GM19395 (cell line): ENCODE results near the gene IL6ST.

Experiments
- ATAC-seq: cut with Tn5 transposase; IDR thresholded peaks from one replicate; pipeline ENCODE4 v1.9.1; 2021; ENCODE audit warnings: mild to moderate bottlenecking, moderate library complexity; ENCODE audit not compliant: unreplicated experiment

IL6ST gene

DNA sequence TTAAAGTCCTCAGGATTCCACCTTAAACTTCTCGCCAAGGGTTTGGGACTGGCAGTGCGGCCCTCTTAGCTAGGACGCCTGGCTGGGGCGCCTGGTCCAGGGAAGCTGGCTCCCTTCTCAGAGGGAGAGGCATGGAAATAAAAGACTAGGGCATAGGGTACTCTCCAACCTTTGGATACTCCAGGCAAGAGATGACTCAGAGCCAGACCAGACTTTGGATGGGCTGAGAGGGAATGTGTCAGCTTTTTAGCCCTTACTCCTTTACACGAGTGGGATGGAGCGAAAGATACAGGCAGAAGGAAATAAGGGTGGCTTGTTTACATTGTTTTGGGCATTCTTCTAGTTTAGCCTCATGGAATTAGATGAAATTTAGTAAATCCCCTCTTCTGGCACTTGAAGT lies 95.4 kb downstream of the IL6ST start:
- no peak for ATAC-seq

DNA sequence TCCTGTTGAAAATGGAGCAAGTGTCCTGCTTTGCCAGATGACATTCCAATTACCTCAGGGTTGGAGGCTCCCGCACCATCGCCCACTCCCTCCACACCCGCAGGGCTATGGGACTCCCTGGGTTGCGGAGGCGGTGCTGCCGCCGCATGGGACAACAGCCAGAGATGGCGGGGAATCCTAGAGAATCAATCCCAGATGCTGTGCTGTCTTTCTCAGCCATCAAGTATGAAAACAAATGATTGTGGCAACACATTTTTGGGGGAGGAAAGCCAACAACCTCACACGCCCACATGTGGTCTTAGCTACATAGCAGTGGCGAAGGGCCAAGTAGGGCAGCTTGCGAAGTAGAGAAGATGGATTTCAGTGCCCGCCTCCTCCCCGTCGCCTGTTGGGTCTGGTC lies 96.9 kb downstream of the IL6ST start:
- ATAC-seq, result no peak

DNA sequence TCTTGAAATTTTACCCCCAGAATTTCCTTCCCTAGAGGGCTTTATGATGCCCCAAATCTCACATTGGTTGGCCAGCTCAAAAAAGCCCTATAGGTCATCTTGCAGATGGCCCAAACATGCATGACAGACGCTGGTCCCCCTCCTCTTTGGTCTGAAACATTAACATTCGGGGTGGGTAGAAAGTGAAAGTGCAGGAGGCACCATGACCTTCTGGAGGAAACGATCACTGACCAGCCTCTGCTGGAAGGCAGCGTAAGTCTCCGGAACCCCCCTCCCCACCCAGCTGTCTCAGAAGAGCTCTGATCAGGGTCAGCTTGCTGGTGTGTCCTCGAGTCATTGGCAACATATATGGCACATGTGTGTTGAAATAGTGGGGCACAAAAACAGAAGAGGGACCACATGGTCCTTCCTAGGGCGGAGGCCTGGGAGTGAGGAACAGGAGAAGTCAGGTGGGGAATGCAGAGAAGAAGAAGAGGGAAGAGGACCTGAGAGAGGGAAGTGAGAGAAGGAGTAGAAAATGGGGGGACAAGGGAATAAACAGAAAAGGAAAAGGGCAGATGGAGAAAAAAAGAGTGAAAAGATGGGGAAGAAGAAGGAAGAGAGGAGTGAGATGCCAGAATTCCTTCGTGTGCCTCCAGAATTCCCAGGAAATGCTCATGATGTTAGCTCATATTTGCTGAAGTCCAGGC lies 97.4 kb downstream of the IL6ST start:
- ATAC-seq, result no peak

DNA sequence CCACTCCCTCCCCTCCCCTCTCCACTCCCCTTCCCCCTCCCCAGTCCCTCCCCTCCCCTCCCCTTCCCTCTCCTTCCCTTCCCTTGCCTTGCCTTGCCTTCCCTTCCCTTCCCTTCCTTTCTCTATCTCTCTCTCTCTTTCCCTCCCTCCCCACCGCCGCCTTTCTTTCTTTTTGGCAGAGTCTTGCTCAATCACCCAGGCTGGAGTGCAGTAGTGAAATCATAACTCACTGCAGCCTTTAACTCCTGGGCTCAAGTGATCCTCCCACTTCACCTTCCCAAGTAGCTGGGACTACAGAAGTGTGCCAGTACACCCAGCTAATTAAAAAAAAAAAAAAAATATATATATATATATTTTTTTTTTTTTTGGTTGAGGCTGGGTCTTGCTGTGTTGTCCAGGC lies 98.1 kb downstream of the IL6ST start:
- ATAC-seq, result no peak

DNA sequence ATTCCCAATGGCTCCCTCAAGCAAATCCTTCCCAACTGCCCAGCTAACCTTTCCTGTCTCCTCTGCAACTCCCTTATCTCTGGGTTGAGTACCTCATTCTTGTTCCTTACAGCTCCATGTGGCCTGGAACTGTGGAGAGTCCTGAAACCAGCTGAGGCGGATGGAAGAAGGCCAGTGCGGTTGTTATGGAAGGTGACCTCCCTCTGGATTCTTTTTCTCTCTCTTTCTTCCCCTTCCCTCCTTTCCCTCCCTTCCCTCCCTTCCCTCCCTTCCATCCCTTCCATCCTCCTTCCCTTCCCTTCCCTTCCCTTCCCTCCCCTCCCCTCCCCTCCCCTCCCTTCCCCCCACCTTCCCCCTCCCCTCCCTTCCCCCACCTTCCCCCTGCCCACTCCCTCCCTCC lies 98.5 kb downstream of the IL6ST start:
- no peak for ATAC-seq

DNA sequence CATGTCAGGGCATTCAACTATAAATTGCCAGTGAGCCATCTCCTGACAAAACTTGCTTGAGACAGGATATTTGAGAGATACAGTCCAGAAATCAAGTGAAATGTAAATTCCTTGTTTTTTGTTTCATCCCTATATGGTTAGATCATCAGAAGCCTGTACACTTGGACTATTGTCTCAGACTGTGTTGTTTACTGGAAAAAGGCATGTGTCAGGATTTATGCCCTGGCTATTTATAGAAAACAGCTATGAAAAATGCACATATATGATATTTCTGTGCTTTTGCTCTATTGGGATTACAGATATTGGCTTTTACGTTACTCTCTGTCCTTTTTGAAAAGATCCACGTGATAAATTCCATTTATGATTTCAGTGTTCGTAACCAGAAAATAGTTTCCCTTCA lies 99.4 kb downstream of the IL6ST start:
- no peak for ATAC-seq

DNA sequence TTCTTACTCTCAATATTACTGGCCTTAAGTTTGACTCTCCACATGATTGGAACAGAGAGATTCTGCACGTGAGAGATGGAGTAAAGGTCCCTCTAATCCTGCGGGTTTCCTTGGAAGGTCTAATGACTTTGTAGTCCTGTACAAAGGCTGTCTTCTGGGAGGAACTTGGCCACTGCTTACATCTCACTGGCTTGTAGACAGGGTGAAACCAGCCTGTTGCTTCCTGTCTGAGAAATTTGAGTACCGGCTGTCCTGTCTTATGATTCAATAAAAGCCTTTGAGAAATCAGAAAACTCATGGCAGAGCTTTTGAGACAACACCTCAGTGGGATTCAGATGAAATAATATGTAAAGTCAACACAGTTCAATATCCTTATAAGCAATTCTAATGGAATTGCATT lies 100.6 kb downstream of the IL6ST start:
- no peak for ATAC-seq

DNA sequence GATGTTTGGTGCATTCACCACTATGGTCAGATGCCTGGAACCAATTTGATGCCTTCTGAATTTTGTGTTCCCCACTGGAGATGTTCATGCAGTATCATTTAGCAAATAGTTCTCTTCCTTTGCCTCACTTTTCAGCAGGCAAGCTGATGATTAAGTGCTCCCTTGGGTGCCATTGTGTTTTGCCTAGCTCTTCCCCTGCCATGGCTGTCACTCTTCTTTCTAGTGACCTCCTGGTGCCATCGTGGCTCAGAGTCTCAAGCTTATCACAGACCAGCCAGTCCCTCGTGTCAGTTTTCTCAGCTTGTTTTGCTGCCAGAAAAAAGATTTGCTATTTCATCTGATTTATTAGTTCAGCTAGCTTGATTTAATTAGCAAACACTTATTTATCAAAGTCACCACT lies 102.3 kb downstream of the IL6ST start:
- ATAC-seq, result no peak

DNA sequence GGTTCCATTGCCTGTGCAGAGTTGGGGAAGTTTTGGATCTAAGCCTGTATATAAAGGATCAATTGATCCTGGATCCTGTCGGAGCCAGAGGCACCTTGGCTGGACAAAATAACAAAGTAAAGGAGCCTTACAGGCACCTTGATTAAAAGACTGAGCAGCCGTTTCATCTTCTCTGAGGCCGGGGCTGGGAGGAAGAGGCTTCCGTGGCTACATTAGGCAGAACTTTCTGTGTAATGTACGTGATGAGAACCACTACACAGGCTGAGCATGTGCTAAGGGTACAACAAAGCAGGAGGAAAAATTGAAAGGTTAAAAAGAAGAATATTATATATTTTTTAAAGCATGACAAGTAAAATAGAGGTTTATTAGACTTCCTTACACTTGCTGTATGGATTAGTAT lies 106.6 kb downstream of the IL6ST start:
- no peak for ATAC-seq

DNA sequence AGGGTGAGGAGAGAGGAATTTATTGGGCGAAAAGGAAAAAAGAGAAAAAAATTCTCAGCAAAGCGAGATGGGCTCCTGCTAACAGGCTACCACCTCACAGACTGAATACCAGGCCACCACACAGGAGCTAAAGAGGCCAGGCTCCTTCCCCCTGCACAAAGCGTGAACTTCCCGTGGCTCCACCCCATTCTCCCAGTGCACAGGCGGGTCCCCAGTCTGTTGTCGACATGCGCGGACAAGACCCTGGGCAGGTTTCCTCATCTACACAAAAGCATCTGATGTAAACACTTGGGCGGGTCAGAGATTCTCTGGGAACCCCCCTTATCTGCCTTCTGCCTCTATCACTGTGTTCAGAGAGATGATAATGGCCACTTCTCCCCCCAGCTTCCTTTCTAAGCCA lies 109.4 kb downstream of the IL6ST start:
- no peak for ATAC-seq
